Activated B cell treated with CpG ODN at 0.5 μM for 24 hours (primary cell): ENCODE data around the gene TRABD2B. TPM values are rescaled to one million over a fixed set of nuclear protein-coding genes. Genes with fewer than 3 reads are reported as not detected.

Experiments used
- ATAC-seq: fragments of 200-7000 bp; cut with Tn5 transposase; one replicate; pipeline ENCODE4 v1.10.0; 2021; ENCODE audit warnings: low read depth, mild to moderate bottlenecking, moderate library complexity
- CTCF ChIA-PET: fragments of 350-600 bp; sonication (Branson Sonifier 250); formaldehyde crosslinking; loops from one replicate; lab custom pipeline; 2021; ENCODE audit warnings: antibody characterized with exemption; lab: Charles Lee
- POLR2A ChIA-PET: fragments of 350-600 bp; sonication (Branson Sonifier 250); formaldehyde crosslinking; loops from one replicate; lab custom pipeline; 2021; ENCODE audit warnings: antibody characterized with exemption; lab: Charles Lee
- DNase-seq: peaks from one replicate; pipeline ENCODE4 v3.0.0; 2022
- H3K27ac Mint-ChIP-seq: one replicate; pipeline ENCODE4 v1.8.0; 2020; ENCODE audit warnings: mixed read lengths
- H3K27me3 Mint-ChIP-seq: one replicate; pipeline ENCODE4 v1.8.0; 2021; ENCODE audit warnings: mixed read lengths
- H3K36me3 Mint-ChIP-seq: one replicate; pipeline ENCODE4 v1.8.0; 2021; ENCODE audit warnings: low read depth, mixed read lengths
- H3K4me1 Mint-ChIP-seq: one replicate; pipeline ENCODE4 v1.8.0; 2021; ENCODE audit warnings: mixed read lengths
- H3K4me3 Mint-ChIP-seq: one replicate; pipeline ENCODE4 v1.8.0; 2020; ENCODE audit warnings: mild to moderate bottlenecking, mixed read lengths
- H3K9me3 Mint-ChIP-seq: one replicate; pipeline ENCODE4 v1.8.0; 2020; ENCODE audit warnings: mixed read lengths
- CTCF ChIP-seq: fragments of 200-600 bp; IDR thresholded peaks from one replicate; pipeline ENCODE4 v1.8.0; 2022; ENCODE audit warnings: antibody characterized with exemption, mild to moderate bottlenecking
- intact Hi-C: fragments of 100-400 bp; cut with micrococcal nuclease; formaldehyde crosslinking; loops from one replicate; pipeline ENCODE4 v1.15.1; 2024
- total RNA-seq: library from RNA; stranded (reverse); gene quantifications from 2 replicates; pipeline ENCODE4 v1.2.3, GENCODE V29; 2022

The TRABD2B gene
- total RNA-seq, 1 donor from 2014 or later: not detected

- H3K27me3 Mint-ChIP-seq: peaks cover 3% of the 10 kb centered on the region
- no peak for DNase-seq
- intact Hi-C loops: no loop called here
- ChIA-PET POLR2A (no interaction called here), CTCF (no interaction called here)
- H3K27ac Mint-ChIP-seq: no peak overlapping the region
- ATAC-seq: no peak
- H3K9me3 Mint-ChIP-seq: no peaks in the 10 kb centered on the region
- no peaks in the 10 kb centered on the region for H3K36me3 Mint-ChIP-seq
- no peaks in the 10 kb centered on the region for H3K4me1 Mint-ChIP-seq
- no peak overlapping the region for H3K4me3 Mint-ChIP-seq
- TF ChIP-seq CTCF: no peak
These were observed 149.4 kb downstream of the TRABD2B start for GRCh38 chr1:47847763-47848162.

DNA sequence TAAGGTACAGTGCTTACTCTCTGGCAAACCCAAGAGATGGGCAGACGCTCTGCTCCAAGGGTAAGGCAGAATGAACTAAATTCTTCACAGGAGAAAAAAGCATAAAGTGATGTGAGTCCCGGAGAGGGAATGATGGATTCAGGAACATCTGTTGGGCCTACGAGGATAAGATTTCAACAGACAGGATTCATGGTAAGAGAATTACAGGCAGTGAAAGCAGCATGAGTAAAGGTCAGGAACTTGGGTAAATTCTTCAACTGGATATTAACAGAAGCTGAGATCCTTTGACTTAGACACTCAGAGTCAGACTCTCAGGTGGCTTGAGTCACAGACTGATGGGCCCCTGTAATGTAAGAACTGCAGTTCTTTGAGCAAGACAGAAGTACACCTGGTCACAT lies 152.6 kb downstream of the TRABD2B start:
- no peak for TF ChIP-seq CTCF
- Mint-ChIP-seq H3K27me3 (peaks cover 6% of the 10 kb centered on the region), H3K9me3 (no peaks in the 10 kb centered on the region), H3K4me3 (no peak overlapping the region), H3K27ac (no peak overlapping the region), H3K36me3 (no peaks in the 10 kb centered on the region), H3K4me1 (no peaks in the 10 kb centered on the region)
- ChIA-PET CTCF (no interaction called here), POLR2A (no interaction called here)
- DNase-seq: no peak
- intact Hi-C loops: no loop called here
- no peak for ATAC-seq

DNA sequence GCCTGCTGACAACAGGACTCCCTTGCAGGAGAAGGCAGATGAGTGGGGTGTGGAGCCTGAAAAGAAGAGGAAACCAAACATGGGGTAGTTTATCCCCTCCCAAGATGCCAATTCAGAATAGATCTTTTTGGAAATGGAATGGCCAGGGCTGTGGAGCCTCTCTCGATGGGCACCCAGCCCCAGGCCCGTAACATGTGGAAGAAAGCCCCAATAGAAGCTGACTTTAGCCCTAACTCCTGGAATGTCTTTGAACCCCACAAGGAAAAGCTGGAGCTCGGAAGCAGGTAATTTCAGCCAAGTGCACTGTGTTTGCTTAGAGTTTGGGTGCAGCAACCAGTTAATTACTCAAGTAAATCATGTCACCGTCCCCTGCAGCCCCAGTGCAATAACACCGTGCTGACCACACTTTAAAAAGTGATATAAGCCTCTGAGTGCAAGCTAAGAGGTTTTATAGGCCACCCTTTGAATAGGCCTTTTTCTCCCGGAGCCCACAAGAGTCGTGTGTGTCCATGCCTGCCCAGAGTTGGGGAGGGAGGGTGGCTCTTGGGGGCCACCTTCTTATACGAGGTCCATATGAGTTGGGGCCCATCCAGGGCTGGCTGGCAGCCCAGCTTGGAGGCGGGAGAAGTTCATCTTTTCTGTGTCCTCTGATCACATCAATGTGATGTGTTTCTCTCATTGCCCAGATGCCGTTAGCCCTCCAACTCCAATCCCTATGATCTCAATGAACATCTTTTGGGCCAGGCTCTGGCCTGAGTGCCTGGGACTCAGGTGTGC lies 153.2 kb downstream of the TRABD2B start:
- ChIA-PET CTCF (no interaction called here), POLR2A (no interaction called here)
- no peak for TF ChIP-seq CTCF
- Mint-ChIP-seq H3K4me1 (no peaks in the 10 kb centered on the region), H3K36me3 (no peaks in the 10 kb centered on the region), H3K4me3 (no peak overlapping the region), H3K27me3 (peaks cover 6% of the 10 kb centered on the region), H3K27ac (no peak overlapping the region), H3K9me3 (no peaks in the 10 kb centered on the region)
- ATAC-seq (no peak), DNase-seq (no peak)
- intact Hi-C loops: no loop called here

DNA sequence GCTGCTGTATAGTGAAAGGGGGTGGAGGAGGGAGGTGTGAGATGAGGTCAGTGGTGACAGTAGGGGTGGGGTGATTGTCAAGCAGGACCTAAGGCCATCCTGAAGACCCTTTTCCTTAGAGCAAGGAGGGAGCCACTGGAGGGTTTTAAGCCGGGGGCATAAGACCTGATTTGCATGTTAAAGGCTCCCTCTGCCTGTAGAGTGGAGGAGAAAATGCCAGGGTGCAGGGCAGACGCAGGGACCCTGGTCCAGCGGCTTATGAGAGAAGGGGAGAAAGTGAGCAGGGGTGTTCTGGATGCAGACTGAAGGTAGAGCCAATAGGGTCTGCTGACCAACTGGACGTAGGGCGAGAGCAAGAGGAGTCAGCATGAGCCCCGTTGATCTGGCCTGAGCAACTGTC lies 154.1 kb downstream of the TRABD2B start:
- TF ChIP-seq CTCF: no peak
- no peaks in the 10 kb centered on the region for H3K9me3 Mint-ChIP-seq
- ATAC-seq: no peak
- ChIA-PET POLR2A (no interaction called here), CTCF (no interaction called here)
- H3K36me3 Mint-ChIP-seq: no peaks in the 10 kb centered on the region
- H3K27ac Mint-ChIP-seq: no peak overlapping the region
- H3K4me3 Mint-ChIP-seq: no peak overlapping the region
- intact Hi-C loops: no loop called here
- H3K4me1 Mint-ChIP-seq: no peaks in the 10 kb centered on the region
- DNase-seq: no peak
- peaks cover 6% of the 10 kb centered on the region for H3K27me3 Mint-ChIP-seq

GRCh38 chr1:47842228-47842919 lies 154.8 kb downstream of the TRABD2B start:
- no peak for TF ChIP-seq CTCF
- no peaks in the 10 kb centered on the region for H3K4me1 Mint-ChIP-seq
- no peak for ATAC-seq
- peaks cover 6% of the 10 kb centered on the region for H3K27me3 Mint-ChIP-seq
- CTCF ChIA-PET: no interaction called here
- POLR2A ChIA-PET: no interaction called here
- H3K36me3 Mint-ChIP-seq: no peaks in the 10 kb centered on the region
- H3K4me3 Mint-ChIP-seq: no peak overlapping the region
- intact Hi-C loops: no loop called here
- no peak overlapping the region for H3K27ac Mint-ChIP-seq
- DNase-seq: no peak
- H3K9me3 Mint-ChIP-seq: no peaks in the 10 kb centered on the region
